ENCODE results near the gene PUS1.

DNA sequence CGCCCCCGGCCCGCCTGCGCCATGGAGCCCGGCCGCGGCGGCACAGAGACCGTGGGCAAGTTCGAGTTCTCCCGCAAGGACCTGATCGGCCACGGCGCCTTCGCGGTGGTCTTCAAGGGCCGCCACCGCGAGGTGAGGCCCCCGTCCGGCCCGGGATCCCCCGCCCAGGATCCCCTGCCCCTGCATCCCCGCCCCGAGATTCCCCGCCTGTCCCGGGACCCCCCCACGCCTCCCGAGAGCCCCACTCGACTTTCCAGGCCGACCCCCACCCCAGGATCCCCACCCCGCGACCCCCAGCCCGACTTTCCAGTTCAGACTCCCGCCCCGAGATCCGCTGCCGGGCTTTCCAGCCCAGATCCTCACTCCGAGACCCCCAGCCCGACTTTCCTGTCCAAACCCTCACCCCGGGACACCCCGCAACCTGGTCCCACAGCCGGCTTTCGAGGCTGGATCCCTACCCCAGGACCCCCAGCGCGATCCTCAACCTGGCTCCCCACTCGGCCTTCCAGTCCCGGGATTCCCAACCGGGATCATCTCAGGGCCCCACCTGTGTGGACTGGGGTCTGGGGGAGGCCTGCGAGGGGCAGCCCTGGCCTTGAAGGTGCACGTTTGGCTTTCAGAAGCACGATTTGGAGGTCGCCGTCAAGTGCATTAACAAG, 34.0 kb upstream of the PUS1 start:
- TF ChIP-seq, protein P1, sequence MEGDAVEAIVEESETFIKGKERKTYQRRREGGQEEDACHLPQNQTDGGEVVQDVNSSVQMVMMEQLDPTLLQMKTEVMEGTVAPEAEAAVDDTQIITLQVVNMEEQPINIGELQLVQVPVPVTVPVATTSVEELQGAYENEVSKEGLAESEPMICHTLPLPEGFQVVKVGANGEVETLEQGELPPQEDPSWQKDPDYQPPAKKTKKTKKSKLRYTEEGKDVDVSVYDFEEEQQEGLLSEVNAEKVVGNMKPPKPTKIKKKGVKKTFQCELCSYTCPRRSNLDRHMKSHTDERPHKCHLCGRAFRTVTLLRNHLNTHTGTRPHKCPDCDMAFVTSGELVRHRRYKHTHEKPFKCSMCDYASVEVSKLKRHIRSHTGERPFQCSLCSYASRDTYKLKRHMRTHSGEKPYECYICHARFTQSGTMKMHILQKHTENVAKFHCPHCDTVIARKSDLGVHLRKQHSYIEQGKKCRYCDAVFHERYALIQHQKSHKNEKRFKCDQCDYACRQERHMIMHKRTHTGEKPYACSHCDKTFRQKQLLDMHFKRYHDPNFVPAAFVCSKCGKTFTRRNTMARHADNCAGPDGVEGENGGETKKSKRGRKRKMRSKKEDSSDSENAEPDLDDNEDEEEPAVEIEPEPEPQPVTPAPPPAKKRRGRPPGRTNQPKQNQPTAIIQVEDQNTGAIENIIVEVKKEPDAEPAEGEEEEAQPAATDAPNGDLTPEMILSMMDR (IDR thresholded peaks at IDR 0.05; ENCODE audit: insufficient read depth, low read depth, low read length): no peak
- TF ChIP-seq EZH2 (IDR thresholded peaks at IDR 0.05; ENCODE audit: insufficient read depth, low read length): no peak

Measured in astrocyte (in vitro differentiated cells and primary cell).